GM18861 (cell line): Measurements from ENCODE around the gene STAC2.

Experiments
- ATAC-seq: cut with Tn5 transposase; IDR thresholded peaks from one replicate; pipeline ENCODE4 v1.9.1; 2021; ENCODE audit not compliant: unreplicated experiment

STAC2 gene

DNA sequence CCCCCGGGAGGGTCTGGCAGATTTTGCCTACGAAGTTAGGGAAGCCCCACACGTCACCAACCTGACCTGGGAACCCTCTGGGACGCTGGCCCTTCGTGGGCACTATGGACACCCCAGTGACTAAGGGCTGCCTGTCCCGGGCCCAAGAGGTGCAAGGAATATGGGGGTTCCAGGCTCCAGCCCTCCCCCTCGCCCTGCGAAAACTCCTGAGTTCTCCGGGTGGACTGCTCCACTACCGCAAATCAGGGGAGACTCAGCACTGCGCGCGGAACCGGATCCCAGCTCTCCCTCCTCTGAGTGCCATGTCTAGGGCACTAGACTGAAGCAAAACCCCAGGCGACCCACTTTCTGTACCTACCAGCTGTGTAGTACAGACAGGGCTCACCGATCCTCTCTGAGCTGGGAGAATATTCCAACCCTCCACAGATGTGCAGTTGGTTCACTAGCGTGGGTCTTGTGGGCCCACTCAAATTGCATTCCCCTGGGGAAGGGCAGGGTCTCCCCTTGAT, 59.9 kb downstream of the STAC2 start, which contains the start of gene ARL5C:
Gene ARL5C (minus strand): TSS at position 321 of the 509 bp plus-strand sequence. CDS start 401 bp downstream, outside the sequence.
- no peak for ATAC-seq

DNA sequence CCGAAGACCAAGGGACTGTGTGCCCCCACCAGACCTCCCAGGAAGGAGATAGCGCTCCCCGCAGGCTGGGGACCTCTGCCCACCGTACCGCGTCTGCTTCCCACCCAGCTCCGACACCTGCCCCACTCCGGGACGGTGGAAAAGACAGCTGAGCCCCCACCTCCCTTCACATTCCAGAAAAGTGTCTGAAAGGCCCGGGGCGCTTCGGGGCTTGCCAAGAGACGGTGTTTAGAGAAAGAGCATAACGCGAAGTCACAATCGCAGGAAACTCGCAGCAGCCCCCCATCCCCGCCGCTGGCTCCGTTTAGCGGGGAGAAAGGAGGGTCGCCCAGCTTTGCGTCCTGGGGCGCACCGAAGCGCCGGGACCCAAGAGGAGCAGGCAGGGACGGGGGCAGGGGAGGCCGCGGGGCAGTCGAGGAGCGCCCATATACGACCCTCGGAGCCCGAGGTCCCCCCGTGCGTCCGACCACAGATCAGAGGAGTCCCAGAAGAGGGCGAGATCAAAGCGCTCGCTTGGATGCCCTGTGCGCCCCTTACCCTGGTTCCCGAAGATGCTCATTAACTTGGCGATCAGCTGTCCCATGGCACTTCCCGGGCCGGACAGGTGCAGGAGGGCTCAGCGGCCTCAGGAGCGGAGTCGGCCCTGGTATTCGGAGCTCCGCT, 60.4 kb downstream of the STAC2 start:
- ATAC-seq: no peak

DNA sequence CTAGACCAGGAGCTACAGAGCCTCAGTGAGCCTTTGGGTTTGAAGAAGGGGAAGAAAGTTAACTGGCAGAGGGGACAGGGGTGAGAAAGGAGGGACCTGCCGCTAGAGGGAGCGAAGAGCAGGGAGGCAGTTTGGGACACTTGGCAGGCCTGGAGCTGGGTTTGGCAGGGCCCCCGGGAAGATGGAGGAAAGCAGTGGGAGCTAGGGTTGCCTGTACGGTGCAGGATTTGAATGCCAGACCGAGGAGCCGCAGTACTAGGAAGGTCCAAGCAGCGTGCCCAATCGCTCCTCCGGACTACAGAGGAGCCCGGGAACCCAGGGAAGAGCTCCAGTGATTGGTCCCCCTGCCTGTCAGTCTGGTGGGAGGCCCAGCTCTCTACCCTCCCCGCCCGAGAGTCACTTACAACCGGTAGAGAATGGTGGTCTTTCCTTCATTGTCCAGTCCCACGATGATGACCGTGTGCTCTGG, 61.0 kb downstream of the STAC2 start:
- no peak for ATAC-seq

DNA sequence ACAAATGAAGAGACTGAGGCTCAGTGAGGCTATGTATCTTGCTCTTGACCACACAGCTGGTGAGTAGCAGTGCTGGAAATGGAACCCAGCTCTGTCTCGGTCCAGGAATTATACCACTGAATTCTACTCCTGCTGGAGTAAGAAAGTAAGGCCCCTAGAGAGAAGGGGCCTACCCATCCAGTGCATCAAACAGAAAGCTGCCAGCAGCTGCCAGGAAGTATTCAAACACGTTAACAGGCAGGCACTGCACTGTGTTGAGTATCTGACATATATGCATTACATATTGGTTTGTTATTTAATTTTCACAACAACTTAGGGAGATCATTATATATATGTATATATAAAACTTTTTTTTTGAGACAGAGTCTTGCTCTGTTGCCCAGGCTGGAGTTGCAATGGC, 63.8 kb downstream of the STAC2 start:
- no peak for ATAC-seq
